ENCODE results near the gene TCF12. TPM values are rescaled to one million over a fixed set of nuclear protein-coding genes. Genes with fewer than 3 reads are reported as not detected.
A peak's percentile ranks its signal among the peaks of the same experiment; 100 is the strongest.

Gene TCF12
- polyA plus RNA-seq, 3 donors = 15.8 to 52.5 (median 27.6) TPM

DNA sequence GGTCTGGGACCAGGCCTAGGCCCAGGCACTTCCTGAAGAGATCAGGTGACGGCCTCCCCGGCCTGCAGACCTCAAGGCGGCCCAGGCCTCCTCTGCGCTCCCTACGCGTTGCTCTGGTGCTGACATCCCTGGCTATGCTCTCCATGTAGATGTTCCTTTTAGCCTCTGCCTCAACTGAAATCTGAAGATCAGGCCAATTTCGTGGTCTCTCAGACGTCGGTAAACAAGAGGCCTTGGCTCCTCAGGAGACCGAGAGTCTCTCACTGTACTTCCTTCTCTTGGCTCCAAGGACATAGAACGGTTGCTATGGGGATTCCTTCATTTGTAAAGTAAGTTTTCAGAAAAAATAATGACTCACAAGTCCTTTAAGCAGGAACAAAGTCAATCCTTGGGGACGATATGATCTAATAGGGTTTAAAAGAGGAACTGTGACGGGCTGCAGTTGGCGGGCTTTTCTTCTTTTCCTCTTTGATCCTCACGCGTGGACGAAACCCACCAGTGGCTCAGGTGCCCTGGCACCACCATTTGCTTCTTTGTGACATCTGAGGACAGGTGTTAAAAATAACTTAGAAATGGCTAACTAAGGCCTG, 402.3 kb downstream of the TCF12 start:
- no peak overlapping the region for H3K27ac ChIP-seq (ENCODE audit: low read depth in 1 of 2, low read length in 2 of 2)
- H3K4me3 Mint-ChIP-seq = peak overlapping the region in 1 of 2 donors; percentile 30
- no peaks in the 10 kb centered on the region for H4K20me1 ChIP-seq (ENCODE audit: insufficient read depth, low read length)
- H3K9me3 ChIP-seq (replicated peaks in 1 of 2; ENCODE audit: control insufficient read depth in 1 of 2, insufficient read depth in 1 of 2, low read length in 2 of 2) = peaks cover 0 to 12% of the 10 kb centered on the region in 2 donors
- intact Hi-C loops (cut with micrococcal nuclease) = no loop called here
- H3K27me3 ChIP-seq (ENCODE audit: control insufficient read depth in 2 of 2, insufficient read depth in 2 of 2, low read length in 2 of 2) = no peaks in the 10 kb centered on the region
- H3K9ac ChIP-seq (ENCODE audit: insufficient read depth, low read length, poor library complexity, severe bottlenecking) = no peak overlapping the region
- H3K4me2 ChIP-seq (replicated peaks; ENCODE audit: extremely low read depth, low read length, poor library complexity, severe bottlenecking) = peak overlapping the region; percentile 15
- no peaks in the 10 kb centered on the region for H3K36me3 ChIP-seq (replicated peaks in 1 of 2; ENCODE audit: control insufficient read depth in 1 of 2, insufficient read depth in 2 of 2, low read length in 2 of 2)
- no peak overlapping the region for H2AFZ ChIP-seq (ENCODE audit: insufficient read depth, low read depth, low read length, poor library complexity, severe bottlenecking)
- H3K27ac Mint-ChIP-seq = peak overlapping the region in 5 of 7 donors; percentile 2 to 72 (median 55)
- WGBS (ENCODE audit: insufficient coverage) = 28% methylated on average over 9 of the region's 17 CpGs
- peak; percentile 16 to 83 (median 41) for DNase-seq
- no peaks in the 10 kb centered on the region for H3K36me3 Mint-ChIP-seq
- peaks cover 1 to 4% (median 2%) of the 10 kb centered on the region in 3 donors for H3K27me3 Mint-ChIP-seq (ENCODE audit: low read depth in 3 of 3)
- TF ChIP-seq, protein P1, sequence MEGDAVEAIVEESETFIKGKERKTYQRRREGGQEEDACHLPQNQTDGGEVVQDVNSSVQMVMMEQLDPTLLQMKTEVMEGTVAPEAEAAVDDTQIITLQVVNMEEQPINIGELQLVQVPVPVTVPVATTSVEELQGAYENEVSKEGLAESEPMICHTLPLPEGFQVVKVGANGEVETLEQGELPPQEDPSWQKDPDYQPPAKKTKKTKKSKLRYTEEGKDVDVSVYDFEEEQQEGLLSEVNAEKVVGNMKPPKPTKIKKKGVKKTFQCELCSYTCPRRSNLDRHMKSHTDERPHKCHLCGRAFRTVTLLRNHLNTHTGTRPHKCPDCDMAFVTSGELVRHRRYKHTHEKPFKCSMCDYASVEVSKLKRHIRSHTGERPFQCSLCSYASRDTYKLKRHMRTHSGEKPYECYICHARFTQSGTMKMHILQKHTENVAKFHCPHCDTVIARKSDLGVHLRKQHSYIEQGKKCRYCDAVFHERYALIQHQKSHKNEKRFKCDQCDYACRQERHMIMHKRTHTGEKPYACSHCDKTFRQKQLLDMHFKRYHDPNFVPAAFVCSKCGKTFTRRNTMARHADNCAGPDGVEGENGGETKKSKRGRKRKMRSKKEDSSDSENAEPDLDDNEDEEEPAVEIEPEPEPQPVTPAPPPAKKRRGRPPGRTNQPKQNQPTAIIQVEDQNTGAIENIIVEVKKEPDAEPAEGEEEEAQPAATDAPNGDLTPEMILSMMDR (IDR thresholded peaks at IDR 0.05) = no peak
- H3K4me1 Mint-ChIP-seq = peaks cover 11% of the 10 kb centered on the region
- peaks cover 0 to 7% (median 2%) of the 10 kb centered on the region in 7 donors for H3K9me3 Mint-ChIP-seq
- no peak overlapping the region for H3K4me3 ChIP-seq (replicated peaks in 1 of 3; ENCODE audit: low read depth in 2 of 3, low read length in 3 of 3)
- H3K79me2 ChIP-seq (ENCODE audit: insufficient read depth, low read length) = no peaks in the 10 kb centered on the region
- H3K4me1 ChIP-seq (ENCODE audit: control insufficient read depth in 1 of 2, insufficient read depth in 2 of 2, low read length in 2 of 2) = peaks cover 6 to 11% of the 10 kb centered on the region in 2 donors

DNA sequence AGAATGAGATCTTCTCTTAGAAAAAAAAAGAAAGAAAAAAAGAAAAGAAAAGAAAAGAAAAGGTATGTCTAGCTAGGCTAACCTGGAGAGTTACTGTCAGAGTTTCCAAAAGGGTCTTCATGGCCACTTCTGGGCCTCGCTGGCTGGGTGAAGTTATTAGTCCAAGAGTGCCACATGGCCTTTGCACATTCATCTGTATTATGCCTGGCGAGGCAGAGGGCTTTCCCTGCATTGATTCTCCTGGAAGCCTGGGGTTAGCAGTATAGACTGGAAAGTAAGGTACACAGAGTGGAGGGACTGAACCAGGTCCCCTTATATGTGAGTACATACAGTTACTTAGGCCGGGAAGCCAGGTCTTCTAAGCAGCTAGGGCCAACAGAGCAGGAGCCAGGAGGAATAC, 403.0 kb downstream of the TCF12 start:
- H3K27ac Mint-ChIP-seq = peak overlapping the region in 1 of 7 donors; percentile 32
- no peaks in the 10 kb centered on the region for H3K79me2 ChIP-seq (ENCODE audit: insufficient read depth, low read length)
- WGBS (ENCODE audit: insufficient coverage) = 100% methylated on average over 1 of the region's 3 CpGs
- no peaks in the 10 kb centered on the region for H3K27me3 ChIP-seq (ENCODE audit: control insufficient read depth in 2 of 2, insufficient read depth in 2 of 2, low read length in 2 of 2)
- peaks cover 1 to 5% (median 4%) of the 10 kb centered on the region in 3 donors for H3K27me3 Mint-ChIP-seq (ENCODE audit: low read depth in 3 of 3)
- no peak overlapping the region for H3K9ac ChIP-seq (ENCODE audit: insufficient read depth, low read length, poor library complexity, severe bottlenecking)
- no peak overlapping the region for H3K4me3 ChIP-seq (replicated peaks in 1 of 3; ENCODE audit: low read depth in 2 of 3, low read length in 3 of 3)
- peaks cover 11% of the 10 kb centered on the region for H3K4me1 Mint-ChIP-seq
- intact Hi-C loops (cut with micrococcal nuclease) = no loop called here
- no peak for DNase-seq
- no peaks in the 10 kb centered on the region for H4K20me1 ChIP-seq (ENCODE audit: insufficient read depth, low read length)
- peaks cover 6 to 11% of the 10 kb centered on the region in 2 donors for H3K4me1 ChIP-seq (ENCODE audit: control insufficient read depth in 1 of 2, insufficient read depth in 2 of 2, low read length in 2 of 2)
- peaks cover 0 to 12% of the 10 kb centered on the region in 2 donors for H3K9me3 ChIP-seq (replicated peaks in 1 of 2; ENCODE audit: control insufficient read depth in 1 of 2, insufficient read depth in 1 of 2, low read length in 2 of 2)
- H3K4me3 Mint-ChIP-seq = no peak overlapping the region
- H3K9me3 Mint-ChIP-seq = peaks cover 0 to 7% (median 2%) of the 10 kb centered on the region in 7 donors
- no peak overlapping the region for H3K4me2 ChIP-seq (replicated peaks; ENCODE audit: extremely low read depth, low read length, poor library complexity, severe bottlenecking)
- no peak overlapping the region for H3K27ac ChIP-seq (ENCODE audit: low read depth in 1 of 2, low read length in 2 of 2)
- no peaks in the 10 kb centered on the region for H3K36me3 ChIP-seq (replicated peaks in 1 of 2; ENCODE audit: control insufficient read depth in 1 of 2, insufficient read depth in 2 of 2, low read length in 2 of 2)
- no peaks in the 10 kb centered on the region for H3K36me3 Mint-ChIP-seq
- TF ChIP-seq, protein P1 (IDR thresholded peaks at IDR 0.05) = no peak
- H2AFZ ChIP-seq (ENCODE audit: insufficient read depth, low read depth, low read length, poor library complexity, severe bottlenecking) = no peak overlapping the region

Measured in CD14-positive monocyte (primary cell).